HEK293T (cell line): ENCODE data around the gene MAU2.

Experiments
- CTCF ChIA-PET: fragments of 350-600 bp; formaldehyde crosslinking; extraction: SDS; loops from one replicate; lab custom pipeline; 2021; ENCODE audit warnings: antibody characterized with exemption, inconsistent platforms; lab: Yijun Ruan, JAX
- POLR2A ChIA-PET: fragments of 350-600 bp; formaldehyde crosslinking; extraction: SDS; loops from one replicate; lab custom pipeline; 2020; ENCODE audit warnings: antibody characterized with exemption, inconsistent platforms; lab: Yijun Ruan, JAX
- DNase-seq: peaks from one replicate; pipeline ENCODE4 v3.0.0; 2012; ENCODE audit warnings: mixed read lengths; ENCODE audit errors: extremely low spot score
- ARNT ChIP-seq: fragments of 450-650 bp; IDR thresholded peaks from 2 replicates; pipeline ENCODE4 v1.6.1; 2017; ENCODE audit warnings: mild to moderate bottlenecking
- BHLHE40 ChIP-seq: fragments of 450-650 bp; IDR thresholded peaks from 2 replicates; pipeline ENCODE4 v1.6.1; 2016; ENCODE audit warnings: mild to moderate bottlenecking, moderate library complexity, borderline replicate concordance
- CTBP1 ChIP-seq: fragments of 450-650 bp; IDR thresholded peaks from 2 replicates; pipeline ENCODE4 v1.6.1; 2016; ENCODE audit warnings: borderline replicate concordance
- ELF4 ChIP-seq: fragments of 450-650 bp; IDR thresholded peaks from 2 replicates; pipeline ENCODE4 v1.6.1; 2017; ENCODE audit warnings: antibody characterized with exemption
- FOXK2 ChIP-seq: fragments of 450-650 bp; IDR thresholded peaks from 2 replicates; pipeline ENCODE4 v1.6.1; 2016; ENCODE audit warnings: mild to moderate bottlenecking
- FOXM1 ChIP-seq: fragments of 450-650 bp; IDR thresholded peaks from 2 replicates; pipeline ENCODE4 v1.6.1; 2017; ENCODE audit warnings: mild to moderate bottlenecking, borderline replicate concordance
- HDGF ChIP-seq: fragments of 450-650 bp; IDR thresholded peaks from 2 replicates; pipeline ENCODE4 v1.6.1; 2017; ENCODE audit warnings: antibody characterized with exemption, borderline replicate concordance
- L3MBTL2 ChIP-seq: fragments of 450-650 bp; conservative IDR thresholded peaks from 2 replicates; pipeline ENCODE4 v1.6.1; 2016; ENCODE audit warnings: mild to moderate bottlenecking
- LEF1 ChIP-seq: fragments of 450-650 bp; IDR thresholded peaks from 2 replicates; pipeline ENCODE4 v1.6.1; 2017; ENCODE audit warnings: mild to moderate bottlenecking, borderline replicate concordance
- NFRKB ChIP-seq: fragments of 450-650 bp; IDR thresholded peaks from 2 replicates; pipeline ENCODE4 v1.6.1; 2016; ENCODE audit warnings: mild to moderate bottlenecking, moderate library complexity
- SP1 ChIP-seq: fragments of 450-650 bp; IDR thresholded peaks from 2 replicates; pipeline ENCODE4 v1.6.1; 2017
- SUZ12 ChIP-seq: fragments of 450-650 bp; IDR thresholded peaks from 2 replicates; pipeline ENCODE4 v1.6.1; 2016; ENCODE audit warnings: mild to moderate bottlenecking
- TARDBP ChIP-seq: fragments of 450-650 bp; IDR thresholded peaks from 2 replicates; pipeline ENCODE4 v1.6.1; 2016
- TF ChIP-seq, protein P1 (sequence below): fragments of 450-650 bp; IDR thresholded peaks from 2 replicates; pipeline ENCODE4 v1.6.1; 2016

MAU2 gene

GRCh38 chr19:19381007-19381926, 60.6 kb downstream of the MAU2 start:
- CTCF ChIA-PET, result interaction anchor here (0.6 kb wide), 1 partner anchor 13 kb away, joined by 3 read pairs; no protein-coding TSS in a partner anchor
- POLR2A ChIA-PET, result interaction anchor here (0.6 to 2.0 kb wide), 3 partner anchors 11 to 24 kb away, joined by 3 to 5 read pairs (median 3); partner anchors contain the start of gene GATAD2A
- DNase-seq, result no peak
- TF ChIP-seq TARDBP (no peak), BHLHE40 (no peak), ARNT (no peak), FOXK2 (no peak), HDGF (no peak), LEF1 (no peak), L3MBTL2 (no peak), ELF4 (no peak), NFRKB (no peak)
- TF ChIP-seq, protein P1, sequence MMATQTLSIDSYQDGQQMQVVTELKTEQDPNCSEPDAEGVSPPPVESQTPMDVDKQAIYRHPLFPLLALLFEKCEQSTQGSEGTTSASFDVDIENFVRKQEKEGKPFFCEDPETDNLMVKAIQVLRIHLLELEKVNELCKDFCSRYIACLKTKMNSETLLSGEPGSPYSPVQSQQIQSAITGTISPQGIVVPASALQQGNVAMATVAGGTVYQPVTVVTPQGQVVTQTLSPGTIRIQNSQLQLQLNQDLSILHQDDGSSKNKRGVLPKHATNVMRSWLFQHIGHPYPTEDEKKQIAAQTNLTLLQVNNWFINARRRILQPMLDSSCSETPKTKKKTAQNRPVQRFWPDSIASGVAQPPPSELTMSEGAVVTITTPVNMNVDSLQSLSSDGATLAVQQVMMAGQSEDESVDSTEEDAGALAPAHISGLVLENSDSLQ, result no peak

DNA sequence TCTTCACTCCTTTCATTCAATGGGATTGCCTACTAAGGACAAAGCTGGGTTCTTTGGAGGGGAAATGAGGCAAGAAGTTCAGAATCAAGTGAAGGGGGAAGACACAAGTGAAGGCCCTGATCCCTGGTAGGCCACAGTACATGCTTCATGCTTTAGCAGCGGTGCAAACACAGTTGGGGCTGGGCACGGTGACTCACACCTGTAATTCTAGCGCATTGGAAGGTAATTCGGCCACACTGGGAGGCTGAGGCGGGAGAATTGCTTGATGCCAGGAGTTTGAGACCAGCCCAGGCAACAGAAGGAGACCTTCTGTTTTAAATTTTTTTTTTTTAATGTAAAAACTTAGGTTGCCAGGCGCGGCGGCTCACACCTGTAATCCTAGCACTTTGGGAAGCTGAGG, 61.5 kb downstream of the MAU2 start:
- CTCF ChIA-PET, result no interaction called here

DNA sequence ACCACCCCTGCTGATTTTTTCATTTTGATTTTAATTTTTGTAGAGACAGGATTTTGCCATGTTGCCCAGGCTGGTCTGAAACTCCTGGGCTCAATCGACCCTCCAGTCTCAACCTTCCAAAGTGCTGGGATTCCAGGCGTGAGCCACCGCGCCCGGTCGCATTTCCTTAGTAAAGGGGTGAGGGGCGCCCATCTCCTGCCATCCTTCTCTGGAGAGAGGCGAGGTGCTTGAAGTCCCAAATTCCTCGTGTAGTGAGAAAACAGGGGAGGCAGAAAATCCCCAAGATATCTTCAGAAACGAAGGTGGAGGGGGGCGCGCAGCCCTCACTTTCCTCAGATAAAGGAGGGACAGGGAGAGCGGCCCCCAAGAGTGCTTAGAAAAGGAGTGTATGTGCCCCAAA, 63.9 kb downstream of the MAU2 start:
- no peak for DNase-seq
- TF ChIP-seq ARNT (no peak), BHLHE40 (no peak)
- ChIA-PET POLR2A (interaction anchor here (1.0 to 2.1 kb wide), 4 partner anchors 10 to 20 kb away, joined by 3 to 21 read pairs (median 11); partner anchors contain the start of gene GATAD2A), CTCF (no interaction called here)

More for the DNA sequence above, 61.5 kb downstream of the MAU2 start:
- DNase-seq, result no peak
- POLR2A ChIA-PET, result interaction anchor here (0.6 to 2.0 kb wide), 3 partner anchors 11 to 23 kb away, joined by 3 to 5 read pairs (median 3); partner anchors contain the start of gene GATAD2A
- TF ChIP-seq ELF4 (no peak), HDGF (no peak), FOXK2 (no peak), SP1 (no peak), ARNT (no peak), FOXM1 (no peak), NFRKB (no peak), BHLHE40 (no peak), CTBP1 (no peak), L3MBTL2 (no peak), SUZ12 (no peak)

GRCh38 chr19:19385131-19385895, 64.7 kb downstream of the MAU2 start:
- CTCF ChIA-PET, result interaction anchor here (0.6 kb wide), 1 partner anchor 22 kb away, joined by 3 read pairs; no protein-coding TSS in a partner anchor
- TF ChIP-seq HDGF (no peak), ELF4 (peak; percentile 99), SP1 (peak; percentile 95), FOXK2 (no peak), BHLHE40 (no peak), L3MBTL2 (peak; percentile 95), SUZ12 (no peak), CTBP1 (no peak)
- TF ChIP-seq, protein P1, result peak; percentile 100
- DNase-seq, result peak; percentile 96
- POLR2A ChIA-PET, result interaction anchor here (0.6 to 2.1 kb wide), 8 partner anchors 11 to 131 kb away, joined by 3 to 21 read pairs (median 6); partner anchors contain the start of genes GATAD2A and NDUFA13

- TF ChIP-seq CTBP1 (no peak), NFRKB (no peak), L3MBTL2 (no peak), ARNT (no peak), SP1 (no peak), LEF1 (no peak), BHLHE40 (no peak), ELF4 (no peak), FOXK2 (no peak), SUZ12 (no peak), HDGF (no peak)
- POLR2A ChIA-PET, result interaction anchor here (0.6 to 2.1 kb wide), 6 partner anchors 11 to 130 kb away, joined by 3 to 21 read pairs (median 6); partner anchors contain the start of genes GATAD2A and NDUFA13
- CTCF ChIA-PET, result interaction anchor here (0.6 kb wide), 1 partner anchor 21 kb away, joined by 3 read pairs; no protein-coding TSS in a partner anchor
- no peak for DNase-seq
Measured at GRCh38 chr19:19385896-19386869, 65.6 kb downstream of the MAU2 start.
